Stimulated activated CD4-positive, alpha-beta T cell treated with anti-CD3 and anti-CD28 coated beads, TNF-alpha, amount 100 ng/mL, for 4 hours (primary cell): Measurements from ENCODE around the gene DPP9.

Source experiments
- DNase-seq, 3 experiments: peaks; one replicate each; pipeline ENCODE4 v3.0.0-alpha.2; 2020; ENCODE audit warnings: low read depth in 3 of 3

The DPP9 gene

DNA sequence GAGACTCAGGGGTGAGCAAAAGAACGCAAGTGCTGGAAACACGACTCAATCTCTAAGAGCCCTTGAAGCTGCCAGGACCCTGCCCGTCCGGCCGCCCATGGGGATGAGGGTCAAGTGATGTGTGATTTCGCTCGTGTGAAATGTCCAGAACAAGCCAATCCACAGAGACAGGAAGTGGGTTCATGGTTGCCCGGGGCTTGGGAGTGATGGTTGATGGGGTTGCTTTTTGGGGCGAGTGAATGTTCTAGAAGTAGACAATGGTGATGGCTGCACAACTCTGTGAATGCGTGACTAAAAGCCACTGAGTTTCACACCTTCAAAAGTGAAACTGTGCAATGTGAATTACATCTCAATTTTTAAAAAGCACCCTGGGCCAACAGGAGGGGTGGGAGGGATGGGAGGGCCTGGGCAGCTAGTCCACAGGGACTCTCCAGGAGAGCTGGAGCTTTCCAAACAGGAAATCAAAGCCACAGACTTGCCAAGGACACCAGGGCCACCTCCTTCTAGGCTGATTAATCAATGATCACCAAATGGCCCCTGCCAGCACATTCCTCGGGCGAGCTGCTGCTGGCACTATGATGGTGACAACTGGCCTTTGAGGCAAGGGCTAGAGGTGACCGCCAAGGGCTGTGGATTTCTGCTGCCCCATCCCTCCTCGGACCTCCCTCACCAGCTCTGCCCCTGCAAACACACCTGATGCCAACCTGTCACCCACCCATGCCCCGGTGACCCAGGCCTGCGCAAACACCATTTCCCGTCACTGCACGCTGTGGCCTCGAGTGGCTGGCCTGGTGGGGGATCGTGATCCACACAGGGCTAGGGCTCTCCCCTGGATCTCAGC is 14.0 kb downstream of the DPP9 start:
- no peak for DNase-seq

DNA sequence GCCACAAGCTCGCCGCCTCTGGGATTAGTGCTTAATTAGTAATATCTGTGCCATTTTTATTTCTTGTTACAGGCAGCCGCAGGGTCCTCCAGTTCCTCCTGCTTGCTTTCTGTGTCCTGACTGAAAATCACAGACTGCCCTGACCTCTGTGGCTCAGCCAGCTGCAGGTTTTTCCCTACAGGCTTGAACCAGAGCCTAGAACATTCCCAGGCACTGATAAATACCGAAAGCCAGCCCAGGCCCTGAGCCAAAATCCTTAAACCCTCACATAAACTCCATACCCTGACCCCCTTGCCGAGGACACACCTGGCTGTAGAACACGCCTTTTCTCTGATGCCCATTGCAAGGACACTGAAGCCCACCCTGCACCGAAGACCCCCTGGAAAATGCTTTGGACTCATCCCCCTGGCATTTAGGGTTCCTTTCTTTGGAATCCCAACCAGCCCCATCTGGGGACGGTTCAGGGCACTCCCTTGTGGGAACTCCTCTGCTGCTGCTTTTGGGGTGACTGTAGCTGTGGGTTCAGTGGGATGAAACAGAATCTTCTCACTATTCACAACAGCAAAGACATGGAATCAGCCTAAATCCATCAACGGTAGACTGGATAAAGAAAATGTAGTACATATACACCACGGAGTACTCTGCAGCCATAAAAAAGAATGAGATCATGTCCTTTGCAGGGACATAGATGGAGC is 15.5 kb downstream of the DPP9 start:
- DNase-seq = no peak

DNA sequence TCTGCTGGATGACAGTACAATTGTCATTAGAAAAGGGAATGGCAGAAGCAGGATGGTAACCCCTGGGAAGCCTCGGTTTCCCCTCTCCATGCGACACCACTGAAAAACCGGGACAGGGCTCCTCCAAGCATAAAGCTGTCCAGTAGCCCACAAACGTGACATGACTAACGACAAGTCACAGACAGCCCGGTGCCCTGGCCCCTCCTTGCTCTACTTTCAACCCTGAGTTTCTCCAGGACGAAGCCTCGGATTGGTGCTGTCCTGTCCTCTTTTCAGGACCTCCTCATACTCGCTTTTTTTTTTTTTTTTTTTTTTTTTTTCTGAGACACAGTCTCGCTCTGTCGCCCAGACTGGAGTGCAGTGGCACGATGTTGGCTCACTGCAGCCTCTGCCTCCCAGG is 16.3 kb downstream of the DPP9 start:
- DNase-seq = no peak

DNA sequence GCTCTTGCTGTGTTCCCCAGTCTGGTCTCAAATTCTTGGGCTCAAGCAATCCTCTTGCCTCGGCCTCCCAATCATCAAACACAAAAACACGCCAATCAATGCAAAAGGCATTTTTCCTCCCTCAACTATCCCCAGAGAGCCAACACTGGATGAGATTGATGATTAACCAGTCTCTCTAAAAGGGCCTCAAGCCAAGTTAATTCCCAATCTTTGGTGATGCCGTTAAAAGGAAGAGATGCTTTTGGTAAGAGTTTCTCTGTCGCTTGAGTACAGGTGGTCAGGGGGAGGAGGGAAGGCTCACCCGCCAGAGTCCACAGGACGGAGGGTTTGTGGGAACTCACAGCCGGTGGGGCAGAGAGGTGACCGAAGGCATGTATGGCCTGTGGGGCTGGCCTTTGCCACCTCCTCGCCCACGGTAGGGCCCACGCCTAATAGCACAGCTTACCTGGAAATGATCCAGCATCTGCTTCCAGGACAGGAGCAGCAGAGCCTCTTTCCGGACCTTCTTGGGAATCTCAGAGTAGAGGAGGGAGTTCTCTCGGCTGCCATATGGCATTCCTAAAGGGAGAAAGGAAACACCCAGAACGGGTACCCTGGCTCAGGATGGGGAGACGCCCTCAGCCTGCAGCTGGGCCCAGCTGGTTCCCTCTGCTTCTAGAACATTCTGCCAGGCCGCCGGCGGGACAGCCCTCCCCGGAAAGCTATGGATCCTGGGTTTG is 18.1 kb downstream of the DPP9 start:
- no peak for DNase-seq

DNA sequence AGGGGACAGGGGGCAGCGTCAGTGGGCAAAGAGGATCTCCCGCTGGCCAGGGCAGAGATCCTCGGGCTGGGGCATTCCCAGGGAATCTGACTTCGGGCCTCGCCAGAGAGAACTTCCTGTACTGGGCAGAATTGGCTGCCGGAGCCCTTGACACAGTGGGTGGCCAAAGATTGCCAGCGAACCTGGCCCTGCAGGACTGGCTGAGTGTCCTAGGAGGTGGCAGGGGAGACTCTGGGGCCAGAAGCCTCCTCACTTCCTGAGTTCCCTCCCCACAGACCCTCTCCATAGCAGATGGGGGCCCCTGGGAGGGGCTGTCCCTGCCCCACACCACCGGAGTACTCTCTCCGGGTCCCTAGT is 19.3 kb downstream of the DPP9 start:
- no peak for DNase-seq

DNA sequence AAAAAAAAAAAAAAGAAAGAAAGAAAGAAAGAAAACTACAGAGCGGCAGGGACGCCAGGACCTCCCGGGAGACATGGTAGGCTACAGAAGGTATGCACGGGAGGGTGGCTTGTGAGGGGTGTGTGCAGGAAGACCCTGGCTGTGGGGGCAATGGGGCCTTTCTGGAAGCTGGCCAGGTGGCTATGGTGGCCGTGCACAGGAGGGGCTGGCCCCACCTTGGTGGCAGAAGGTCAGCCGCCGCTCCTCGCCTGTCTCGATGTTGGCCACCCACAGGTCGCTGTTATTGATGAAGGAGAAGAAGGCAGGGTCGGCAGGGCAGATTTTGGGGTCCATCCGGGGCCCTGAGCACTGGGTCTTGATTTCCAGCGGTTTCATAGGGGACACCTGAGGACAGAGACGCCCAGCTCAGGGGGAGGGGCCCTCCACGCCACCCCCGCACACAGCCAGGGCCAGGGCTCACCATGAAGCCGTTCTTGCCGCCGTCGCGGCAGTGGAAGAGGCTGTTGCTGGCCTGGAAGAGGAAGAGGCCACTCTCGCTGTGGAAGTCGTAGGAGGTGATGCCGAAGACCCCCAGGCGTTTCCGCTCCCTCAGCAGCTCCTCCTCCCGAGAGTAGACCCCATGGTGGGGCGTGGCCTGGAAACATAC is 19.8 kb downstream of the DPP9 start:
- no peak for DNase-seq

DNA sequence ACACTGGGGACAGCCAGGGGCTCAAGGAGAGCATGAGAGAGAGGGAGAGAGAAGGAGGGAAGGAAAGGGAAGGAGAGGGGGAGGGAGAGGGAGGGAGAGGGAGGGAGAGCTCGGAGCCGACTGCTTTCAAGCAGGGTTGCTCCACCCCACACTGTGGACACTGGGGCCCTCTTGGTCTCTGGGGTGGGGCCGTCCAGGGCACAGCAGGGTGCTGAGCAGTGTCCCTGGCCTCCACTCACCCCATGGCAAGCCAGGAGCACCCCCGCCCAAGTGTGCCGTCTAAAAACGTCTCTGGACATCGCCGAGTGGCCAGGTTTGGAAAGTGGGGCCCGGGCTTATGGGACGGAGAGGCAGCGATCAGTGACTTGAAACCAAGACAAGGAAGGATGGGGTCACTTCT is 20.9 kb downstream of the DPP9 start:
- DNase-seq = no peak

DNA sequence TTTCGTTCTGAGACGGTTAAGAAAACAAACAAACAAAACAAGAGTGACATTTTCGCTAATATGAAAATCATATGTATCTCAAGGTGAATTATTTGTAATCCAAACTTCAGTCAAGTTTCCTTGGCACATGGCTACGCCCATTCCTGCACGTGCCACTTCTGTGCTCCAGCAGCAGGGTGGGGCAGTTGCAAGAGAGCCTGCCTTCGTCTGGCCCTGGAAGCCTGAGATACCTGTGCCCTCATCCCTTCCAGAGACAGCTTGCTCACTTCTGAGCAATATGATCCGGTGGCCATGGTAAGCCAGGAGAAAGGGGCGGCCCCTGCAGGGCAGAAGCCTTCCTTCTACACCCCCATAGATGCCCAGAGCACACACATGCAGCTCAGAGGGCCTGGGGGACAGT is 22.1 kb downstream of the DPP9 start:
- DNase-seq = no peak

DNA sequence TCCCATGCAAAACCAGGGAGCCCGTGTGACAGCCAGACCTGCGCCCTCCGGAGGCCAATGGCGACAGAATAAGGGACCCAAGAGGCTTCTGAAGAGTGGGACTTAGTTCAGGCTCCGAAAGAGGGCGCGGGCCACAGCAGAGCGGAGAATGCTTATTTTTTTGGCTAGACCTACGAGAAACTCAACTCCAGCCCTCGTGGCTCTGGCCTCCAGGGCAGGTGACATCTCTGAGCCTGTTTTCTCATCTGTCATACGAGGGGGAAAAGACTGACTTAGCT is 23.0 kb downstream of the DPP9 start:
- no peak for DNase-seq

DNA sequence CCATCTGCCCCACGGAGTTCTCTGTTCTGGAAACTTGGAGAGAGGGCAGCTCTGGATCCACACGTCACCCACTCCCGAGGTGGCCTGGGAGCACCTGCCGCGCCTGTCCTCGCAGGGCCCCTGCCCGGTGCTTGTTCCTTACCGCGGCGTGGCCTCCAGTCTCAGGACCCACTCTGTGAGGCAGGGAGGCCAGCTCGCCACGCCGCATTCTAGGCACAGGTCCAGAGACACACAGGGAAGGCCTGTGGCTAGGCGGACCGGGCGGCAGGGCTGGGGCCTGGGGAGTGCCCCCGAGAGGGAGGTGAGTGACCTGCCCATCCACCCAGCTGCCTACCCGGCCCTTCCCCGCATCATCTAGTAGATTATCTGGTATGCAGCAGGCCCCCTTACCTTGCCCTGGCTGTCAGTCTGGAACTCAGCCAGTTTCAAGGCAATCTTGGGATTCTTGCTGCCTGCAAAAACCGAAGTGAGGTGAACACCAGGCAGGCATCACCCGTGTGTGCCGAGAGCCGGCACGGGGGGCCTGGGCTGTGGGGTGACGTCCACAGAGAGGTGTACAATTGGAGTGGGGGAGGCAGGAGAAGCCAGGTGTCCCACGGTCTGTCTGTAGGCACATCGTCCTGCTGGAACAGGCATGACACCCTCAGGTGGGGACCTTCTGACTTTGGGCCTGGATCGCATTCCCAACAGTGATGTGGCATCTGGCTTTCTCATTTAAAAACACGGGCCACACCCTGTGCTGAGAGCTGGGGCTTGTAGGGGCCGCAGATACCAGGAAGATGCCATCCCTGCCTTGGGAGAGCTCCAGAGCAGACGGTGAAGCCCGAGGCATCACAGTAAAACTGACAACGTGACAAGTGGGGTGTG is 23.6 kb downstream of the DPP9 start:
- DNase-seq = no peak

DNA sequence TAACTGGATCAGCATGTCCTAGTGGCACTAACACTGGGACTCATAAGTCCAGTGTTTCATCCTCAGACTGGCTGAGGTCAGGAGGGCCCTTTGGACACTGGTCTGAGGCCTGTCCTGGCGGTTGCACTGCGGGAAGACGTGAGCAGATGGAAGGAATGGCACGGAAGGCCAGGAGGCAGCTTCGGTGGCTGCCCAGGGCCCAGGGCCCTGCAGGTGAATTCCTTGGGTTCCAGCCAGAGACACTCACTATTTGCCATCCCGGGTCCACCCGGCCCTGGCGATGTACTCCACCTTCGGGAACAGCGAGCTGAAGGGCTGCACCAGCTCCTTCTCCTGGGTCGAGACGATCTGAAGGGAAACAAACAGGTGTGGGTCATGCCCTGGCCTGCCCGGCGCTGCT is 26.3 kb downstream of the DPP9 start:
- DNase-seq = no peak

DNA sequence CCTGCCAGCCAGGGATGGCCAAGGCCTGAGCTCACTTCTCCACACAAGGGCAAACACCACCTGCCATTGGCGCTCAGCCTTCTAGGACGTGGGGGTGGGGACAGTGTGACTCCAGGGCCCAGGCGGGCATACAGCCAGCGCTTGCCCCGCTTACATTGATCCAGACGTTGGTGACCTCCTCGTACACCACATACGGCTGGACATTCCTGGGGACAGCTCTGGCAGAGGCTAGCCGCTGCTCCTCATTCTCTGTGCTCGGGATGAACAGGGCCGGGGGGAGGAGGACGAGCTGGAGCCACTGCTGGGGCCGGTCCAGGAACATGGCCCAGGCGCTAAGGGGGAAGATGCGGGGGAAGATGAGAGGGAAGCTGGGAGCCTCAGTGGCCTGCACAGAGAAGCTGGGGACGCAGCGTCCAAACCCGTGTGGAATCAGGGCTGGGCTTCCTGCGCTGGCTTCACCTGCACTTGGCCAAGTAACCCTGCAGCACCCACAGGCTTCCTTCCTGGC is 28.4 kb downstream of the DPP9 start:
- no peak for DNase-seq

DNA sequence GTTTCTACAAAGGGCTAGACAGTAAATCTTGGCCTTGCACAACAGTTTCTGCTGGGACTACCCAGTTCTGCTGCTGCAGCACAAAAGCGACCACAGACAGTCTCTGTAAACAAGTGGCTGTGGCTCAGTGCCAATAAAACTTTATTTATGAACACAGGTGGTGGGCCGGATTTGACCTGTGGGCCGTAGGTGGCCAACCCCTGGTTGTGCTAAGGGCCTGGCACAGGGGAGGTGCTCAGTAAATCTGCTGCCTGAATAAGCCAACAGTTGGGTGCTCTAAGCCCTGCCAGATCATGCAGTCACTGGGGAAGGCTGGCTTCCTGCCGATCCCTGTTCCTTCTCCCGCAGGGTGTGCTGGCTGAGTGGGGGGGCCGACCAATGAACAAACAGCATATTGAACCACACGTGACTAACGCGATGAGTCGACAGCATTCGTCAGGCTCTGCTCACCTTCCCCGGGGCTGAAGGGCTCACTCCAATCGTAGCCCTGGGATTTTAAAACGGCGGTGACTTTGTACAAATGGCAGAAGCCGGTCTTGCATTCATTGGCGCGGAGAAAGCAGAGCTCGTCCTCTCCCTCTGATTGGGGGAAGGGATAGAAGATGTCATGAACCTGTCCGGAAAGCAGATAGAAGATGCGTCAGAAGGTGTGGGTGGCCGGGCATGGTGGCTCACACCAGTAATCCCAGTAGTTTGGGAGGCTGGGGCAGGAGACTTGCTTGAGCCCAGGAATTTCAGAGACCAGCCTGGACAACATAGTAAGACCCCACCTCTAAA is 29.2 kb downstream of the DPP9 start:
- DNase-seq = no peak

DNA sequence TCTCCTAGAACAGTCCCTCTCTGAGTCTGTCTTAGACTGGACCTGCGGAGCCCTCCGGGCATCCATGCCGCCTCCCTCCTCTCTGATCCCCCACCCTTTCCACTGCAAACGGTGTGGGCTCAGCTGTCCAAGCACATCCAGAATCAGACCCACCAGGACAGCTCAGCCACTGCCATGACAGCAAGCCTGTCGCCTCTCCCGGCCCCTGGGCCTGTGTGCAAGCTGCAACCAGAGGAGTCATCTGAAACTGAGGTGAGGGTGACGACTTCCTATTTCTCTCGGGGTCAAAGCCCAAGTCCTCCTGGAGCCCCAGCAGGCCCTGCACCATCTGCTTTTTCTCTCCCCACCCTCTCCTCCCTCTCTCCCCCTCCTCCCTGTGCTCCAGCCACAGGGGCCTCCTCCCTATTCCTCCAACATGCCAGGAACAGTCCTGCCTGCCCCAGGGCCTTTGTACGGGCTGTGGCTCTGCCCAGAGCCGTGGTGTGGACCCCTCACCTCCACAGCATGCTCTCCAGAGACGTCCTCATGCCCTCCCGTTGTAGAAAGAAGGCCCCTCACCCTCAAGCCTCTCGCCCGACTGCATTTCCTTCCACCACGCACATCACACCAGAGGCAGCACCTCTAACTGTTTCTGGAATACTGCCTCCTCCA is 30.0 kb downstream of the DPP9 start:
- no peak for DNase-seq

DNA sequence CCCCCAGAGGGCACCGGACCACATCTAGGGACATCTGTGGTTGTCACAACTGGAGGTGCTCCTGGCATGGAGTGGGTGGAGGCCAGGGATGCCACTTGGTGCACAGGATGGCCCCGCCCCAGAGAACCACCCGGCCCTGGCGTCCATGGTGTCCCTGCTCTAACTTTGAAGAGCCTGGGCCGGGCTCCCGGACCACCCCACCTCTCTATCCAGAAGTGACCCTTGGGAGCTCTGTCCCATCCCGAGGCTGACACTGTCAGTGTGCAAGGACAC is 30.6 kb downstream of the DPP9 start:
- DNase-seq = no peak

DNA sequence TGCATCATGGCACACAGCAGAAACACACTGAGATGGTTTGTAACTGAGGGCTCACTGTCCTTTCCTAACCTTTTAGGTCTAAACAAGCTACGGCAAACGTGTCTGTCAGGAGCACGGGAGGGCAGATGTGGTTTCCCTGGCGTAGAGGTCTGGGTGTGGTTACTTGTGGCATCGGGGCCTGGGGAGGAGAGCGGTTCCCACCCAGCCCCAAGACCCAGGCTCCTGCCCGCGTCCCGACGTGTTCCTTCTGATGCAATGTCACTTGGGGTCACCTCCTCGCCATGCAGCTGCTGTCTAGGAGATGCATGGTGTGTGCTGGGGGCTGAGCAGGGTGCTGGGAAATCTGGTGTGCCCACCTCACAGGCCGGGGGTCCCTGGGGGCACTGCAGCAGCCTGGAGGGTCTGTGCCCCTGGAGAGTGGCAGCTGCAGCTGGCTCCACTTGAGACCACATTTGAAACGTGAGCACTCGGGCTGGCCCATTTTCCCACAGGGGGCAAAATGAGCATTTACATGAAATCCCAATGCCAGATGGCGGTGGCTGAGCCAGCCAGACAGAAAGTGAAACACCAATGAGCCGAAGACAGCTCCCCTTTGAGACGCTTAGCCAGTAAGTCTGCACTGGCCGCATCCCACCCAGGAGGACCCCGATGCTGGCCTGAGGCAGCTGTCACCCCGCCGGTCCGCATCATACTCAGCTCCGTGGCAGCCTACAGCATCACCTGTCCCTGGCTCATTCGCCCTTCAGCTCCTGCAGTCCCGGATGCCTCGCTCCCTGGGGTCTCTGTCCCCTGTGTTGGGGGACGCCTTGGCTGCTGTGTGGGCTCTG is 31.2 kb downstream of the DPP9 start:
- DNase-seq = no peak

DNA sequence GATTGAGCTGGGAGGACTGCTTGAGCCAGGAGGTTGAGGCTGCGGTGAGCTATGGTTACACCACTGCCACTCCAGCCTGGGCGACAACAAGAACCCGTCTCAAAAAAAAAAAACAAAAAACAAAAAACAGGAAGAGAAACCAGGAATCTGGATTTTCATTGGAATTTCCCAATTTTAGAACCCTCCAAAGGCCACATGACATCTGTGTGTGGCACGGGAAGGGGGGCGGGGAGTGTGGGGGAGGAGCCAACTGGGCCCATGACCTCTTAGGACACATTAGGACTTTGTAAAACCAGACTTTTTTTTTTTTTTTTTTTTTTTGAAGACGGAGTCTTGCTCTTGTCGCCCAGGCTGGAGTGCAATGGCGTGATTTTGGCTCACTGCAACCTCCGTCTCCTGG is 32.3 kb downstream of the DPP9 start:
- DNase-seq = no peak

DNA sequence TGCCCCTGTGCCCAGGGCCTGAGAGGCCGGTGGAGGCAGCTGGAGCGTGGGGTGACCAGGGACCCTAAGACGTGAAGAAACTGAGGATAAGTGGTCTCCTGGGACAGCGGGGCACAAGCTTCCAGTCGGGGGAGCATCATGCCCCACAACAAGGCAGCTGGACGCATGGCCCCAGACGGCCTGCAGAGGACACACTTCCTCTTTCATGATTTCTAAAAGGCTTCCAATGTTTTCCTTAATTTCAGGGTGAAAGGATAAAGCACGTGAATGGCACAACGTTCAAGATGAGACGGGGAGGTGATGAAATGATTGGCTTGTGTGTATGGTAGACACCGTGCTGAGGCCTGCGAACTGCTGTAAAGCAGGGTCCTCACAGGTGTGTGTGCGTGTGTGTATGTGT is 33.3 kb downstream of the DPP9 start:
- DNase-seq = no peak

DNA sequence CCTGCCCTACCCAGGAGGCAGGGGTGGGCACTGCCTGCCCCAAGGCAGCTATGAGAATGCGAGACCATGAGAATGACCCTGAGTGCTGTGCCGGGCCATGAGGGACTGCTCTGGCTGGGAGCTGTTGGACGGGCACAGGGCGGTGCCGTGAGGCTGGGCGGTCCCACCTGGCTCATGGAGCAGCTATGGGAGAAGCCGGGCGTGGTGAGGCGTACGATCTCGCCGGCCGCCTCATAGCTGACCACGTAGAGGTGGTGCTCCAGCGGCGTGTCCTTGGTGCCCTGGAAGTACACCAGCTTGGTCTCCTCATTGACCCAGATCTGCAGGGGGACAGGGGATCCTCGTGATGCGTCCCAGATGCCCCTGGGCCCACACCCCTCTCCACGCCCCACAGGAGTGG is 34.2 kb downstream of the DPP9 start:
- no peak for DNase-seq

DNA sequence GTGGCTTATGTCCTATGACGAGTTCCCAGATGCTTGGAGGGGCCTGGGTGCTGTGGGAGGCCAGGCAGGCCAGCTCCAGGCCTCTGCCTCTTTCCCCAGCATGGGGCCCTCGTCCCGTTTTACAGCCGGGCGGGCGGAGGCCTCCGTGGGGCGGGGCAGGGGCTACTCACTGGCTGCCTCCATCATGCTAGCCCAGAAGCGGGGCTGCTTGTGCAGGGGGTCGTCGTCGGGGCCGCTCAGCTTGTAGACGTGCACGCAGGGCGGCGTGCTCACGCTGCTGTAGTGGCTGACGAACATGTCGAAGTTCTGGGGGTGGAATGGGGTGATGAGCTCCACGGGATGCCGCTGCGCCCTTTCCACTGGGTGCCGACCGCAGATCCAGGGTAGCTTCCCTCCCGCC is 35.1 kb downstream of the DPP9 start:
- no peak for DNase-seq
